ENCODE measurements around the gene CDK5RAP2.

GRCh38 chr9:120450916-120451315, 129.1 kb downstream of the CDK5RAP2 start:
- TF ChIP-seq CTCF (conservative IDR thresholded peaks at IDR 0.05; ENCODE audit: low read length) (no peak), EZH2phosphoT487 (IDR thresholded peaks at IDR 0.05; ENCODE audit: borderline replicate concordance, low read depth, low read length) (no peak)

Data from OCI-LY7 (cell line).